Astrocyte (in vitro differentiated cells and primary cell): Measurements from ENCODE around the gene TOB2.

Experiments
- EZH2 ChIP-seq: IDR thresholded peaks from 2 replicates; pipeline ENCODE4 v1.6.1; 2012; ENCODE audit warnings: mild to moderate bottlenecking, low read length, inconsistent platforms; ENCODE audit not compliant: insufficient read depth
- TF ChIP-seq, protein P1 (sequence below): IDR thresholded peaks from 2 replicates; pipeline ENCODE4 v1.5.1; 2011; ENCODE audit warnings: low read depth, mild to moderate bottlenecking, inconsistent platforms, low read length, moderate library complexity; ENCODE audit not compliant: insufficient read depth

GRCh38 chr22:41458161-41458728 lies 11.6 kb upstream of the TOB2 start:
- TF ChIP-seq, protein P1, sequence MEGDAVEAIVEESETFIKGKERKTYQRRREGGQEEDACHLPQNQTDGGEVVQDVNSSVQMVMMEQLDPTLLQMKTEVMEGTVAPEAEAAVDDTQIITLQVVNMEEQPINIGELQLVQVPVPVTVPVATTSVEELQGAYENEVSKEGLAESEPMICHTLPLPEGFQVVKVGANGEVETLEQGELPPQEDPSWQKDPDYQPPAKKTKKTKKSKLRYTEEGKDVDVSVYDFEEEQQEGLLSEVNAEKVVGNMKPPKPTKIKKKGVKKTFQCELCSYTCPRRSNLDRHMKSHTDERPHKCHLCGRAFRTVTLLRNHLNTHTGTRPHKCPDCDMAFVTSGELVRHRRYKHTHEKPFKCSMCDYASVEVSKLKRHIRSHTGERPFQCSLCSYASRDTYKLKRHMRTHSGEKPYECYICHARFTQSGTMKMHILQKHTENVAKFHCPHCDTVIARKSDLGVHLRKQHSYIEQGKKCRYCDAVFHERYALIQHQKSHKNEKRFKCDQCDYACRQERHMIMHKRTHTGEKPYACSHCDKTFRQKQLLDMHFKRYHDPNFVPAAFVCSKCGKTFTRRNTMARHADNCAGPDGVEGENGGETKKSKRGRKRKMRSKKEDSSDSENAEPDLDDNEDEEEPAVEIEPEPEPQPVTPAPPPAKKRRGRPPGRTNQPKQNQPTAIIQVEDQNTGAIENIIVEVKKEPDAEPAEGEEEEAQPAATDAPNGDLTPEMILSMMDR: no peak
- TF ChIP-seq EZH2: no peak
